Choroid plexus epithelial cell (primary cell): ENCODE results near the gene CARD14.
"Not testable (repeated sequence)": the region's sequence is repeated elsewhere in the genome, so short reads cannot be mapped to it uniquely, and the experiment has no call there.

ENCODE experiments used
- DNase-seq: peaks from one replicate; pipeline ENCODE4 v3.0.0-alpha.2; 2010; ENCODE audit warnings: low read depth
- H3K4me3 ChIP-seq: 2 replicates; pipeline ENCODE4 v1.5.1; 2011; ENCODE audit warnings: low read depth, mild to moderate bottlenecking, control low read depth, low read length, moderate library complexity
- TF ChIP-seq, protein P1 (sequence below): conservative IDR thresholded peaks from 2 replicates; pipeline ENCODE4 v1.5.1; 2011; ENCODE audit warnings: low read depth, mild to moderate bottlenecking, control low read depth, inconsistent platforms, low read length, moderate library complexity

CARD14 gene

DNA sequence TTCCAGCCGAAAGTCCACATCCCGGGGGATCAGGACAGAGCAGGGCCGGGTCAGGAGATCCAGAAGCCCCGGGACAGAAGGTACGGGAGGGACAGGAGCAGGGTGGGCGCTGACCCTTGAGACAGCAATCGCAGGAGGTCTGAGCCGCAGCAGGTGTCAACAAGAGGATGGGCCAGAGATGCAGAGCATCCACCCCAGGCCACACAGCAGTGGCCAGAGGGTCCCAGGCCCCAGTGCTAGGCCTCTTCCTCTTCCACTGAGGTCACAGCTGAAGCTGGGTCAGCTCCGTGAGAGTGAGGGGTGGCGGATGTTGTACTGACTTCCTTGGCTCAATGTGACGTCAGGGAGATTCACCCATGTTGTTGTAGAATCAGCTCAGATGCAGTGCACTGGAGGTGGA, 82.1 kb downstream of the CARD14 start:
- TF ChIP-seq, protein P1, sequence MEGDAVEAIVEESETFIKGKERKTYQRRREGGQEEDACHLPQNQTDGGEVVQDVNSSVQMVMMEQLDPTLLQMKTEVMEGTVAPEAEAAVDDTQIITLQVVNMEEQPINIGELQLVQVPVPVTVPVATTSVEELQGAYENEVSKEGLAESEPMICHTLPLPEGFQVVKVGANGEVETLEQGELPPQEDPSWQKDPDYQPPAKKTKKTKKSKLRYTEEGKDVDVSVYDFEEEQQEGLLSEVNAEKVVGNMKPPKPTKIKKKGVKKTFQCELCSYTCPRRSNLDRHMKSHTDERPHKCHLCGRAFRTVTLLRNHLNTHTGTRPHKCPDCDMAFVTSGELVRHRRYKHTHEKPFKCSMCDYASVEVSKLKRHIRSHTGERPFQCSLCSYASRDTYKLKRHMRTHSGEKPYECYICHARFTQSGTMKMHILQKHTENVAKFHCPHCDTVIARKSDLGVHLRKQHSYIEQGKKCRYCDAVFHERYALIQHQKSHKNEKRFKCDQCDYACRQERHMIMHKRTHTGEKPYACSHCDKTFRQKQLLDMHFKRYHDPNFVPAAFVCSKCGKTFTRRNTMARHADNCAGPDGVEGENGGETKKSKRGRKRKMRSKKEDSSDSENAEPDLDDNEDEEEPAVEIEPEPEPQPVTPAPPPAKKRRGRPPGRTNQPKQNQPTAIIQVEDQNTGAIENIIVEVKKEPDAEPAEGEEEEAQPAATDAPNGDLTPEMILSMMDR: no peak
- DNase-seq: no peak
- no peak overlapping the region for H3K4me3 ChIP-seq

DNA sequence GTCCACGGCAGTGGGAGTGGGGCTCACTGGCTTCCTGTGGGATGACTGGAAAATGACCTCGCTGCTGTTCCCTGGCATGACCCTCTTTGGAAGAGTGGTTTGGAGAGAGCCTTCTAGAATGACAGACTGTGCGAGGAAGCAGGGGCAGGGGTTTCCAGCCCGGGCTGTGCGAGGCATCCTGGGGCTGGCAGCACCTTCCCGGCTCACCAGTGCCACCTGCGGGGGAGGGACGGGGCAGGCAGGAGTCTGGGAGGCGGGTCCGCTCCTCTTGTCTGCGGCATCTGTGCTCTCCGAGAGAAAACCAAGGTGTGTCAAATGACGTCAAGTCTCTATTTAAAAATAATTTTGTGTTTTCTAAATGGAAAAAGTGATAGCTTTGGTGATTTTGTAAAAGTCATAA, 83.0 kb downstream of the CARD14 start:
- DNase-seq: no peak
- TF ChIP-seq, protein P1: peak; percentile 52
- H3K4me3 ChIP-seq: no peak overlapping the region

DNA sequence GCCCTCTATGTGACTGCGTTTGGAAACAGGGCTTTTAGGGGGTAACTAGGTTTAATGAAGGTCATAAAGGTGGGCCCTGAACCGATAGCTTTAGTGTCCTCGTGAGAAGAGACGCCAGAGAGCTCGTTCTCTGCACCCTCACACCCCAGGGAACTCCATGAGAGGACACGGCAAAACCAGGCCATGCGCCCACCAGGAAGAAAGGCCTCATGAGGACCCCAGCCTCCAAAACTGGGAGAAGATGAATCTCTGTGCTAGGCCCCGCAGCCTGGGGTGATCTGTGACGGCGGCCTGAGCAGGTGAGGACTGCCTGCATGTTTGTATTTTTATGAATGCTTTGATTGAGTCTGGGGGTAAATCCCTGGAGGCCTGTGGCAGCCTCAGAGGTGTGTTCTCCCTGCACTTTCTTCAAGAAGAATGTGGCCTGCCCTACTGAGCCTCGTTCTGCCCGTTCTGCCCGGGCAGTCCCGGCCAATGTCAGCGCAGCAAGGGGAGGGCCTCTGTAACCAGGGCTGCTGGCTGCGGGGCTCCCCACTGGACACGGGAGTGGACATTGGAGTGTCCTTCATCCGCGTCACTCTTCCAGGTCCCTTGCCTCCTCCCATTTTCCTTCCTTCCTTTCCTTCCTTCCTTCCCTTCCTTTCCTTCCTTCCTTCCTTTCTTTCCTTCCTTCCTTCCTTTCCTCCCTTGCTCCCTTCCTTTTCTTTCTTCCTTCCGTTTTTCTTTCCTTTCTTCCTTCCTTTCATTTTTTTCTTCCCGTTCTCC, 84.0 kb downstream of the CARD14 start:
- no peak overlapping the region for H3K4me3 ChIP-seq
- DNase-seq: no peak
- TF ChIP-seq, protein P1: no peak

DNA sequence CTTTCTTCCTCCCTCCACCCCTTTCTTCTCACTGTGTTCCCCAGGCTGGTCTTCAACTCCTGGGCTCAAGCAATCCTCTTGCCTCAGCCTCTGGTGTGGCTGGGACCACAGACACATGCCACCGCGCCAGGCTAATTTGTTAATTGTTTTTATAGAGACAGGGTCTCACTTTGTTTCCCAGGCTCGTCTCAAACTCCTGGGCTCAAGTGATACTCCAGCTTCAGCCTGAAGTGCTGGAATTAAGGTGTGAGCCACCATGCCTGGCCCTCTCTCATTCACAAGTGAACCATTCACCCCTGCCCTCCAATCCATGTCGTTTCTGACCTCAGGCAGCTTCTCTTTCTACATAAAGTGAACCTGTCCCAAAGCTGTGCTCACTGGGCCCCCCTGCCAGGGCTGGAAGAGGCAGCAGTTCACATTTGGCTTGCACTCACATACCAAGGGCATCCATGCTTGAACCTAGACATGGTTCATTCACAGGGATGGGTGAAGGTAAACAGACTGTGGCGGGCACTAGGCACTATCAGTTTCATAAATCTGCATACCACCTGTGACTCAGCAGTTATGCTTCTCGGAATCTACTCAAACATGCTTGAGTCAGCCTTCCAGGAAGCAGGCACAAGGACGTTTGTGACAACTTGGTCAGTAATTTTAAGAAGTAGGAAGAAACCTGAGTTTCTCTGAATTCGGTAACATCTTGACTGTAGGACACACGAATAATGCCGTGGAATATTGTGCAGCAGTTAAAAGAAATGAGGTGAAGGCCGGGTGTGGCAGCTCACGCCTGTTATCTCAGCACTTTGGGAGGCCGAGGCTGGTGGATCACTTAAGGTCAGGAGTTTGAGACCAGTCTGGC, 84.8 kb downstream of the CARD14 start:
- TF ChIP-seq, protein P1: no peak
- no peak overlapping the region for H3K4me3 ChIP-seq
- peak; percentile 86 for DNase-seq

DNA sequence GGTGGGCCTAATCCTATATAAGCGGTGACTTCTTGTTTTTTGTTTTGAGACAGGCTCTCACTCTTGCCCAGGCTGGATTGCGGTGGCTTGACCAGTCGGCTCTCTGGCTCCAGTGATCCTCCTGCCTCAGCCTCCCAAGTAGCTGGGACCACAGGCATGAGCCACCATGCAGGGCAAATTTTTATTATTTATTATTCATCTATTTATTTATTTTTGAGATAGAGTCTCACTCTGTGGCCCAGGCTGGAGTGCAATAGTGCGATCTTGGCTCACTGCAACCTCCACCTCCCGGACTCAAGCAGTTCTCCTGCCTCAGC, 86.2 kb downstream of the CARD14 start:
- TF ChIP-seq, protein P1: no peak
- H3K4me3 ChIP-seq: no peak overlapping the region
- no peak for DNase-seq

DNA sequence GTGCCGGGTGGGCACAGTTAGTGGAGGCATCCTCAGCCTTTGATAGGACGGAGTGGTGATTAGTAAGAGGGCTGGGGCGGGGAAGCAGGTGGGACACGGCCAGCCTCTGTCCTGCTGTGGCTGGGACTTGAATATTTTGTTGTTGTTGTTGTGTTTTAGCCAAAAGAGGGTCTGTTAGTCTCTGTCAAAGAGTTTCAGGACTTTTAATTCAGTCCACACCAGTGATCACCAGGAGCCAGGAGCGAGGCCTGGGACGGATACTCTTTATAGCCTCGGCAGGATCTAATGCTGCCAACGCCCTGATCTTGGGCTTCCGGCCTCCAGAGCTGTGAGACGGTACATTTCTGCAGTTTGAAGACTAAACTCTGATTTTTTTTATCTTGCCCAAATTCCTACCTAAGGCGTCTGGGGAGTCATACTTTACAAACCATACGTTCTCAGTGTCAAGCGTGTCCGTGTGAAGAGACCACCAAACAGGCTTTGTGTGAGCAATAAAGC, 87.9 kb downstream of the CARD14 start:
- H3K4me3 ChIP-seq: no peak overlapping the region
- TF ChIP-seq, protein P1: no peak
- DNase-seq: no peak

DNA sequence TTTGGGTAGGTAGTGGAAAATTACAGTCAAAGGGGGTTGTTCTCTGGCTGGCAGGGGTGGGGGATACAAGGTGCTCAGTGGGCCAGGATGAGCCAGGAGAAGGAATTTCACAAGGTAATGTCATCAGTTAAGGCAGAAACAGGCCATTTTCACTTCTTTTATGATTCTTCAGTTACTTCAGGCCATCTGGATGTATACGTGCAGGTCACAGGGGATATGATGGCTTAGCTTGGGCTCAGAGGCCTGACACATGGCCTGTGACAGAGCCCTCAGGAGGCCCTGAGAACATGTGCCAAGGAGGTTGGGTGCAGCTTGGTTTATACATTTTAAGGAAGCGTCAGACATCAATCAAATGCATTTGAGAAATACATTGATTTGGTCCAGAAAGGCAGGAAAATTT, 88.5 kb downstream of the CARD14 start:
- not testable (repeated sequence) for DNase-seq, H3K4me3 ChIP-seq
